Muscle layer of duodenum (tissue), 2 donors: ENCODE measurements around the gene DPH7.
A peak's percentile ranks its signal among the peaks of the same experiment; 100 is the strongest.
"Not testable (repeated sequence)": the region's sequence is repeated elsewhere in the genome, so short reads cannot be mapped to it uniquely, and the experiment has no call there.

Source experiments
- H3K27ac ChIP-seq: one replicate; pipeline ENCODE4 v1.7.0; 2013; ENCODE audit warnings: mild to moderate bottlenecking, low read length
- H3K27me3 ChIP-seq: one replicate; pipeline ENCODE4 v1.7.0; 2013; ENCODE audit warnings: low read depth, mild to moderate bottlenecking, control low read depth, low read length
- H3K36me3 ChIP-seq, 2 donors: one replicate each; pipeline ENCODE4 v1.7.0; 2013; ENCODE audit warnings: low read length in 2 of 2, control low read depth in 1 of 2, mild to moderate bottlenecking in 1 of 2; ENCODE audit not compliant: insufficient read depth in 2 of 2, control insufficient read depth in 1 of 2
- H3K4me1 ChIP-seq, 2 donors: one replicate each; pipeline ENCODE4 v1.7.0; 2013; ENCODE audit warnings: low read length in 2 of 2, mild to moderate bottlenecking in 2 of 2, control low read depth in 1 of 2, moderate library complexity in 1 of 2; ENCODE audit not compliant: insufficient read depth in 2 of 2, control insufficient read depth in 1 of 2
- H3K4me3 ChIP-seq, 2 donors: one replicate each; pipeline ENCODE4 v1.7.0; 2013; ENCODE audit warnings: low read length in 2 of 2, low read depth in 1 of 2, mild to moderate bottlenecking in 1 of 2
- H3K9me3 ChIP-seq, 2 donors: one replicate each; pipeline ENCODE4 v1.7.0; 2013; ENCODE audit warnings: low read length in 2 of 2, control low read depth in 1 of 2, mild to moderate bottlenecking in 1 of 2; ENCODE audit not compliant: control insufficient read depth in 1 of 2
- donor health status: healthy.

Gene DPH7

GRCh38 chr9:137578518-137579258 lies at the start of gene DPH7:
Gene DPH7, minus strand, starts transcription at chr9:137578925. Its CDS starts 148 bp downstream, at chr9:137578777.
- Histone ChIP-seq H3K9me3 (no peaks in the 10 kb centered on the region), H3K27ac (no peak within 1 kb of the TSS), H3K27me3 (no peaks in the 10 kb centered on the region), H3K4me3 (peak within 1 kb of the TSS; percentile 60 to 91), H3K36me3 (peaks cover 29 to 52% of the 10 kb centered on the region in 2 donors), H3K4me1 (peaks cover 4 to 25% of the 10 kb centered on the region in 2 donors)

GRCh38 chr9:137627406-137627805 lies 48.7 kb upstream of the DPH7 start:
- not testable (repeated sequence) for H3K4me3 ChIP-seq, H3K27ac ChIP-seq, H3K9me3 ChIP-seq, H3K27me3 ChIP-seq, H3K36me3 ChIP-seq
- H3K4me1 ChIP-seq = peaks cover 6 to 35% of the 10 kb centered on the region in 2 donors

DNA sequence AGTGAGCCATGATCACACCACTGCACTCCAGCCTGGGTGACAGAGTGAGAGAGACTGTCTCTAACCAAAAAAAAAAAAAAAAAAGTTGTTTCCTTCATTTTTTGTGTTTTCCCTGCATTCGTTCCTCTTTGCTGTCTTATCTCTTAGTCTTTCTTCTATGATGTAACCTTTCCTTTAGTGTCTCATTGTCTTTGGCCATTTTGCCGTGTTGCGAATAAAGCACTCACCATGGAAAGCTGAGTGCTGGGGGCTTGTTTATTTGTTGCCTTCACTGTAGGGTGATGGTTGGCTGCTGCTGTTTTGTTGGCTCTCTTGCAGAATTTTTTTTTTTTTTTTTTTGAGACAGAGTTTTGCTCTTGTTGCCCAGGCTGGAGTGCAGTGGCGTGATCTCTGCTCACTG lies 47.7 kb upstream of the DPH7 start:
- H3K36me3 ChIP-seq = no peaks in the 10 kb centered on the region
- no peak overlapping the region for H3K4me3 ChIP-seq
- H3K4me1 ChIP-seq = peaks cover 6 to 27% of the 10 kb centered on the region in 2 donors
- H3K27me3 ChIP-seq = no peaks in the 10 kb centered on the region
- H3K9me3 ChIP-seq = no peaks in the 10 kb centered on the region
- no peak overlapping the region for H3K27ac ChIP-seq

DNA sequence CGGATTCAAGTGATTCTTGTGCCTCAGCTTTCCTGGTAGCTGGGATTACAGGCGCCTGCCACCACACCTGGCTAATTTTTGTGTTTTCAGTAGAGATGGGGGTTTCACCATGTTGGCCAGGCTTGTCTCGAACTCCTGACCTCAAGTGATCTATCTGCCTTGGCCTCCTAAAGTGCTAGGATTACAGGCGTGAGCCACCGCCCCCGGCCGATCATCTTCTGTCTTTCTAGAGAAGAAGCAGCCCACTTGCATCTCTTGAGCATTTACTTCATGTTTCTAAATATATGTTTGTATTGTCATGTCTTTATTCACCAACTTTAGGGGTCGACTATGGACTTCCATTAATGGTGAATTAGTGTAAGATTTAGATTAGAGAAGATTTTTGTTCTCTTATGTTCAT lies 43.5 kb upstream of the DPH7 start:
- H3K27ac ChIP-seq, H3K27me3 ChIP-seq, H3K4me3 ChIP-seq, H3K9me3 ChIP-seq, H3K36me3 ChIP-seq: not testable (repeated sequence)
- H3K4me1 ChIP-seq = peaks cover 18 to 34% of the 10 kb centered on the region in 2 donors

GRCh38 chr9:137621131-137621757 lies 42.5 kb upstream of the DPH7 start:
- peaks cover 0 to 5% of the 10 kb centered on the region in 2 donors for H3K36me3 ChIP-seq
- no peak overlapping the region for H3K27ac ChIP-seq
- no peaks in the 10 kb centered on the region for H3K9me3 ChIP-seq
- H3K27me3 ChIP-seq = no peaks in the 10 kb centered on the region
- no peak overlapping the region for H3K4me3 ChIP-seq
- peaks cover 18 to 31% of the 10 kb centered on the region in 2 donors for H3K4me1 ChIP-seq

DNA sequence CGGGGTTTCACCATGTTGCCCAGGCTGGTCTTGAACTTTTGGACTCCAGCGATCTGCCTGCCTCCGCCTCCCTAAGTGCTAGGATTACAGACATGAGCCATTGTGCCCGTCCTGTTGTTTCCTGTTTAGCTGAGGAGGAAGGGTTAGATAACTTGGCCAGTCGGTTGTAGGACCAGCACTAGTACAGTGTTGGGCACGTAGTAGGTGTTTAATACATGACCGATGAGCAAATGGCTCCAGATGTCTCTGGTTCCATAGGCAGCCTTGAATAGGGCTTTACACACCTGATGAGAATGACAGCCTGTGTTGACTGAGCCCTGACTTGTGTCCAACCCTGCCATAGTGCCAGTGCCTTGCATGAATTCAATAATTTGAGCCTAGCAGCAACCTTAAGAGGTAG lies 41.9 kb upstream of the DPH7 start:
- peaks cover 18 to 31% of the 10 kb centered on the region in 2 donors for H3K4me1 ChIP-seq
- H3K27ac ChIP-seq = no peak overlapping the region
- H3K27me3 ChIP-seq = no peaks in the 10 kb centered on the region
- no peak overlapping the region for H3K4me3 ChIP-seq
- no peaks in the 10 kb centered on the region for H3K9me3 ChIP-seq
- H3K36me3 ChIP-seq = peaks cover 3 to 8% of the 10 kb centered on the region in 2 donors

DNA sequence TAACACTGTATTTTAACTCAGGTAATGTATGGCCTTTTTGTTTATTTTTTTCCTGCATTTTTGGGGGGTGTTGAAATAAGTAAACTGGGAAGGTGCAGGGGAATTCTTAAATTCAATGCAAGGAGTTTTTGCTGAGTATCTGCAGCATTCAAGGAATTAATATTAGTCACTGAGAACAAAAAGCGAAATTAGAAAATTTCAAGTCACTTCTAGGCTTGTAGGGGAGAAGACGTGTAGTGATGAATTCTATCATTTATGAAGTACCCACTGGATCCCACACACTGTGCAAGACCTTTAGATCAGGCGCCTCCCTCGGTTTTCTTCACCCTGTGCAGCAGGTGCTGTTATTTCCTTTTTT lies 41.3 kb upstream of the DPH7 start:
- Histone ChIP-seq H3K36me3 (peaks cover 8 to 14% of the 10 kb centered on the region in 2 donors), H3K4me1 (peaks cover 18 to 31% of the 10 kb centered on the region in 2 donors), H3K27ac (peak overlapping the region; percentile 88), H3K27me3 (no peaks in the 10 kb centered on the region), H3K4me3 (peak overlapping the region; percentile 89 to 97), H3K9me3 (no peaks in the 10 kb centered on the region)

DNA sequence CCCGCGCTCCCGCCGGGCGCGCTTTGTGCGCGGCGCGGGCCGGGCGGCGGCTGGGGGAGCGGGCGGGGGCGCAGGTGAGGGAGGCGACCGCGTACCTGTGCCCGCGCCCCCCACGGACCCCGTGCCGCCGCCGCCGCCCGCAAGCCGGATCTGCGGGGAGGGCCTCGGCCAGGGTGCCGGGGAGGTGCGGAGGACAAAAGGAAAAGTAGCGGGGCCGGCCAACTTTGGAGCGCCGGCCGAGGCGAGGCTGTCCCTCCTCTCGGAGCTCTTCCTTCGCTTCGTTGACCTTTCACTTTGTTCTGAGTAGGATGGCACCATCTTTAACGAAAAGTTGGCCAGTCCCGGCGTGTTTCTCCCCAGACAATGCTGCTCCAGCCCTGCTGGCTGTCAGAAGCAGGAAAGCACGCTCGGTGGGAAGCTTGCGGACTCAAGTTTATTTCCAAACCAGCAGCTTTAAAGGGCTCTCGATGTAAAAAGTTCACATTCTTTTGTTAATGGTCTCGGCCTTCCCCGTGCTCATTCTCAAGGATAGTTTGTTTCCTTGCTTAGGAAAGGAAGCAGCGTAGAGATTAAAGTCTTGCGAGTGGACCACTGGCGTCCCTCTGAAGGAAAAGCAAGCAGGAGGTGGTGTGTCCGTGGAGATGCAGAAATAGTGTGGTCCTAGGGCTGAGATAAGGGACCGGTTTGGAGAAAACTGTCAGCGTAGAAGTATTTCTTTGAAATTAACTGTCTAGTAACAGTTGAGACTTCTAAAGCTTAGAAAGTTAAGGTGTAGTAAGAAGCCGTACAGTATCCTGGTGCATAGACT lies 40.7 kb upstream of the DPH7 start:
- H3K27me3 ChIP-seq = no peaks in the 10 kb centered on the region
- H3K4me1 ChIP-seq = peaks cover 18 to 31% of the 10 kb centered on the region in 2 donors
- H3K36me3 ChIP-seq = peaks cover 8 to 18% of the 10 kb centered on the region in 2 donors
- peak overlapping the region; percentile 89 to 97 for H3K4me3 ChIP-seq
- H3K9me3 ChIP-seq = no peaks in the 10 kb centered on the region
- peak overlapping the region; percentile 88 for H3K27ac ChIP-seq

DNA sequence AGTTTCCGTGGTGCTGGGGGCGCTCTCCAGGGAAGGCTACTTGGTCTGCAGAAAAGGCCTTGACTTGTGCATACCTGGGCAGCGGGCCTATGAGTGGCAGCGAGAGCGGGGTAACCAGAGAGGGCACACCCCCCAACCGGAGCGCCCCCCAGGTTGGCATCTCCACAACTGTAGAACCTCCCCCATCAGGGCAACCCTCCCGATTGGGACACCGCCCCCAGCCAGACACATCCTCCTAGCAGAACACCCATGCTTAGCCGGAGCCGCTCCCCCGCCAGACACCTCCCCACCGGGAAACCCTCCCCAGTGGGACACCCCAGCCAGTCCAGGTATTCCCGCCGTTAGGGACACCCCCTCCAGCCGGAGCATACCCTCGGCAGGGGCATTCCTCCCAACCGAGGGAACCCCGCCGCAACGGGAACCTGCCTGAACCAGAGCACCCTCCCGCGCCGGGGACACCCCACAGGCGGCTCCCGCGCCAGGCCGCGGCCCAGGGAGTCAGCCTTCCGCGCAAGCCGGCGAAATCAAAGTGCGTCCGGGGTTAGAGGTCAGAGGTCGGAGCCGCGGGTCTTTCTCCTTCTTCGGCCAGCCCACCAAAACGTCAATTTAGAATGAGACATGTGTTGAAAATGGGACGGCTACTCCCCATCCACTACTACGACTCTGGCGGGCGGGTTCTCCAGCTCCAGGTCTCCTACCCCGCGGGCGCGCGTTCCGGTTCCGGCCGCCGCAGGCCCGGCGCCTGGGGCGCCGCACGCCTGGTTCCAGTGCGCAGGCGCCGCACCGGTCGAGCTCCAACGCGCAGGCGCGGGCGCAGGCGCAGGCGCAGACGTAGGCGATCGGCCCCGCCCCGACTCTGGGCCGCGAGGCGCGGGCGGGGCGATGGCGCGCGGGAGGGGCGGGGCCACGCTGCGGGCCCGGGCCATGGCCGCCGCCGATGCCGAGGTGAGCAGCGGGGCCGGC lies 39.7 kb upstream of the DPH7 start, which contains the start of gene EHMT1:
EHMT1 (plus strand) TSS at position 901 of the 963 bp plus-strand sequence; CDS start at position 925, 24 bp downstream.
- Histone ChIP-seq H3K27me3 (no peaks in the 10 kb centered on the region), H3K4me3 (peak within 1 kb of the TSS; percentile 89 to 97), H3K4me1 (peaks cover 18 to 32% of the 10 kb centered on the region in 2 donors), H3K27ac (peak within 1 kb of the TSS; percentile 91), H3K36me3 (peaks cover 8 to 28% of the 10 kb centered on the region in 2 donors), H3K9me3 (no peaks in the 10 kb centered on the region)

DNA sequence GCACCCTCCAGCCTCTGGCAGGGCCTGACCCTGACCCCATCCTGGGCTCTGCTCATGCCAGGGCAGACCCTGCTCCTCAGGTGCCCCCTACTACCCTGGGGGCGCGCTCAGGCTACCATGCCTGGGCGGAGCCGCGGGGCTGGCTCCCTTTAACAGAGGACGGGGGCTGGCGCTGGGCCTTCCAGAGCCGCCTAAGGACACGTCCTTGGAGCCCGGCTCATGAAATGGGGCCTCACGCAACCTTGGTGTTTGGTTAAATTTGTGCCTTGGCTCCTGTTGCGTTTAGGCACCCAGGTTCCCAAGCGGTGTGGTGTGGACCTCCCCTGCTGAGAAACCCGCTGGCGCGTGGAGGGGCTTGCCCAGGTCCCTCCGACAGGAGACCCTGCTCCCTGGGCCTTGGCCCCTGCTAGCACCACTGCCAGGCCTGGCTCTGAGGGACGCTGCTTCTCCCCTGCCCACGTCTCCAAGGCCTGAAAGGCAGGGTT lies 36.7 kb upstream of the DPH7 start:
- Histone ChIP-seq H3K4me1 (peaks cover 23 to 34% of the 10 kb centered on the region in 2 donors), H3K4me3 (no peak overlapping the region), H3K27me3 (no peaks in the 10 kb centered on the region), H3K9me3 (no peaks in the 10 kb centered on the region), H3K36me3 (peaks cover 8 to 28% of the 10 kb centered on the region in 2 donors), H3K27ac (no peak overlapping the region)
